HG03175 (cell line): Measurements from ENCODE around the gene POU6F1.
A peak's percentile ranks its signal among the peaks of the same experiment; 100 is the strongest.
"Not testable (repeated sequence)": the region's sequence is repeated elsewhere in the genome, so short reads cannot be mapped to it uniquely, and the experiment has no call there.

Experiments
- ATAC-seq: cut with Tn5 transposase; IDR thresholded peaks from one replicate; pipeline ENCODE4 v1.9.1; 2021; ENCODE audit warnings: mild to moderate bottlenecking, moderate library complexity; ENCODE audit not compliant: unreplicated experiment

Gene POU6F1

GRCh38 chr12:51229116-51229809 is 11.4 kb upstream of the POU6F1 start:
- ATAC-seq = no peak

GRCh38 chr12:51227962-51228361 is 10.1 kb upstream of the POU6F1 start:
- no peak for ATAC-seq

- ATAC-seq = not testable (repeated sequence)
Observed at GRCh38 chr12:51227112-51227511, 9.2 kb upstream of the POU6F1 start.

DNA sequence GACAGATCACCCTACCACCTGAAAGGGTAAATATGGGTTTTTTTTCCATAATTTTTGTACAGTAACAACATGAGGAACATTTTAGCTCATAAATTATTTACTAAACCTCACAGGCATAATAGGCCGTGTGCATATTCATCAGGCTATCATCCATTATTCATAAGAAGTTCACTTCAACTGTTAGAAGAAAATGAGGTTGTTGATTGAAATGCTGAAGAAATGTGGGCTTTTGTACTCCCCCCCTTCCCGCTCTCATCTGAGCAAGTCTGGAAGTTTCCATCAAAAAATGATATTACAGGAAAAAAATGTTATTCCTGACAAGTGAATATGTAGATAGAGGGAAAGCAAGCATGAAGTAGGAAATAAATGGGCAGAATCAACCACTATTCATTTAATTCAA is 7.9 kb upstream of the POU6F1 start:
- no peak for ATAC-seq

GRCh38 chr12:51225234-51225633 is 7.4 kb upstream of the POU6F1 start:
- no peak for ATAC-seq

DNA sequence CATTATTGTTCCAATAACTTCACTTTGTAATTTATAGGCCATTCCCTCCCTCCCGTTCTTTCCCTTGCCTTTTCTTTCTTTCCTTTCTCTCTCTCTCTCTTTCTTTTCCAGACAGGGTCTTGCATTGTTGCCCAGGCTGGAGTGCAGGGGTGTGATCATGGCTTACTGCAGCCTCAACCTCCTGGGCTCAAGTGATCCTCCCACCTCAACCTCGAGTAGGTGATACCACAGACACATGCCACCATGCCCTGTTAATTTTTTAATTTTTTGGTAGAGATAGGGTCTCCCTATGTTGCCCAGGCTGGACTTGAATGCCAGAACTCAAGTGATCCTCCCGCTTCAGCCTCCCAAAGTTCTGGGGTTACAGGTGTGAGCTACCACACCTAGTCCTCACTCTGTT is 6.8 kb upstream of the POU6F1 start:
- ATAC-seq = no peak

- no peak for ATAC-seq
Observed at GRCh38 chr12:51222461-51222860, 4.6 kb upstream of the POU6F1 start.

GRCh38 chr12:51219857-51220256 is 2.0 kb upstream of the POU6F1 start:
- ATAC-seq = not testable (repeated sequence)

- no peak for ATAC-seq
Observed at GRCh38 chr12:51219322-51219721, 1.5 kb upstream of the POU6F1 start.

GRCh38 chr12:51218607-51219161 is 822 bp upstream of the POU6F1 start:
- no peak for ATAC-seq

- ATAC-seq = peak; percentile 35
Observed at GRCh38 chr12:51217133-51217967, 512 bp downstream of the POU6F1 start.

GRCh38 chr12:51216642-51217041 is 1.2 kb downstream of the POU6F1 start:
- no peak for ATAC-seq

DNA sequence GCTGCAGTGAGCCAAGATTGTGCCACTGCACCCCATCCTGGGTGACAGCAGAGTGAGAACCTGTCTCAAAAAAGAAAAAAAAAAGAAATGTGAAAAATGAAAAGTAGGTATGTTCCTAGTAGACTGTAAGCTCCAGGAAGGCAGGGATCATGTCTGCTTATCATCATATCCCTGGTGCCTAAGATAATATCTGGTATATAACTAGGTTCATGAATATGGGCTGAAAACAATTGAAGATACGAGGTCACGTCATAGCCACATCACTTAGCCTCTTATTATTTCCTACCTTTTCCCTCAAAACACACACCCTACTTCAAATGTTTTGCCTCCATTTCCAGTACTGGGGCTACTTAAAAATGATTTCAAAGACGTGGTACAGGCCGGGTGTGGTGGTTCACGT is 3.0 kb downstream of the POU6F1 start:
- ATAC-seq = no peak

GRCh38 chr12:51210690-51211395 is 7.0 kb downstream of the POU6F1 start:
- ATAC-seq = no peak

DNA sequence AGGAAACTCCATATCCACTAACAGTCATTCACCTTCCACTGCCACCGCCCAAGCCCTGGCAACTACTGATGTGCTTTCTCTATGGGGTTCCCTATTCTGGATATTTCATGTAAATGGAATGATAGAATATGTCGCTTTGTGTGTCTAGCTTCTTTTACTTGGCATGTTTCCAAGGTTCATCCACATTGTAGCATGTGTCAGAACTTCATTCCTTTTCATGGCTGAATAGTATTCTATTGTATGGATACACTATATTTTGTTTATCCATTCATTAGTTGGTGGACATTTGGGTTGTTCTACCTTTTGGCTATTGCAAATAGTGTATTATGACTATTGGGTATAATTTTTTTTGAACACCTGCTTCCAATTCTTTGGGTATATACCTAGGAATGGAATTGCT is 8.6 kb downstream of the POU6F1 start:
- ATAC-seq = no peak

- ATAC-seq = no peak
Observed at GRCh38 chr12:51208016-51208660, 9.7 kb downstream of the POU6F1 start.

DNA sequence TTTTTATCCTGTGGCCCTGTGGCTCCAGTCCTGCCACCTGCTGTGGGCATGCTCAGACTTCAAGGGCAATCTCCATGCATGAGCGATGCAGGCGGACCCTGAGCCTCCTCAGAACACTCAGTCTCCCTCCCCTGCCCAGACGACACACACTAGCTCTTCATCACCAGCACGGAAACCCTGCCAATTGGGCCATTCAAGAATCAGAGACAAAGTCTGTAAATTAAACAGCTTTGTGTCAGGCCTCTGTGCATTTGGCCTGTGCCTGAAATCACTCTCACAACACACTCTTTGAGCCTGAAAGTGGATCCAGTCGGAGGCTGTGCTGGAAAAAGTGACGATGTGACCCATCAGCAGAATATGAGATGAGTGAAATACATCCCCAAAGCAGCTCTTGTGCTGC is 12.5 kb downstream of the POU6F1 start:
- no peak for ATAC-seq

DNA sequence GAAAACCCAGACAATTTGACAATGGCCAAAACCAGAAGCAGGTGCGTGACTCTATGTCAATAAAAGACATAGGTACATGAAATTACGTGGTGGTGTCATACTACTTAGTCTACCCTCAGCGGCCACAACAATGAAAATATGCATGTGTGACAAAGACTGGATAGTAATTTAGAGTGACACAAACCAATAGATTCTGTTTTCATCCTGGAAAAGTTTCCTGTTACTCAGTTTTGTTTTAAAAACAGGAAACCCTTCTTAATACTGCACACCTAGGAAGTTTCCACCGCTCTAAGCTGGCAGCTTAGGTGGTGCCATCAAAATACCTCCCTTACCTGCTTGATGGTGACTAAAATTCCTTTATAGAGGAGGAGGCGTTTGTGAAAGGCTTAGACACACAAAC is 15.1 kb downstream of the POU6F1 start:
- ATAC-seq = no peak

DNA sequence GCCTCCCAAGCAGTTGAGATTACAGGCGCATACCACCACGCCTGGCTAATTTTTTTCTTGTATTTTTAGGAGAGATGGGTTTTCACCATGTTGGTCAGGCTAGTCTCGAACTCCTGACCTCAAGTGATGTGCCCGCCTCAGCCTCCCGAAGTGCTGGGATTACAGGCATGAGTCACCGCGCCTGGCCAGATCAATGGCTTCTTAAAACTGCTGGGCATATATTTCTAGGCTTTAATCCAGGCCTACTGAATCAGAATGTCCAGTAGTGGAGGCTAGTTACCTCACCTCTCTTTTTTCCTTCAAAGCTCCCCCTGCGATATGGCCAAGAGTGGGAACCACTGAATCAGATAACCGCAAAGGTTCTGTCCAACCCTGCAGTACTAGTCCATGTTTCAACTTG is 17.1 kb downstream of the POU6F1 start:
- ATAC-seq = no peak

DNA sequence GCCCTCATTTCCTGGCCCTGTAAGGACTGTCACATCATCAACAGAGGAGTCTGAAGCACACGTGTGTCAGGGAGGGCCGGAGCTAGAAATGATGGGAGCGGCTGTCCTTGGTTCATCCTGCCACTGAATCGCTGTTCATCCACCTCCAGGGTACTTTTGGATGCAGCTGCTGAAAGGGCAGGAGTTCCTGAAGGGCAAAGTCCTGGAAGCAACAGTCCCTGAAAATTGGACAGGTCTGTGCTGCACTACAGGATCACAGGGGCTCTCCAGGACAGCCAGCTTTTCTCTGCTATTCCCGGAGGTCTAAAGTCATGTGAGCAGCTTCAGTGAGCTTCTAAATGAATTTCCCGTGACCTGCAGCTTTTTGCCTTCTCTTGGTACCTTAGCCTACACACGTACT is 17.7 kb downstream of the POU6F1 start:
- no peak for ATAC-seq

GRCh38 chr12:51199366-51199945 is 18.4 kb downstream of the POU6F1 start:
- no peak for ATAC-seq
